Measurements from ENCODE around the gene MRPS6.

The MRPS6 gene

GRCh38 chr21:34100337-34100736 lies 27.0 kb downstream of the MRPS6 start:
- no peak for DNase-seq (ENCODE audit: low spot score)

DNA sequence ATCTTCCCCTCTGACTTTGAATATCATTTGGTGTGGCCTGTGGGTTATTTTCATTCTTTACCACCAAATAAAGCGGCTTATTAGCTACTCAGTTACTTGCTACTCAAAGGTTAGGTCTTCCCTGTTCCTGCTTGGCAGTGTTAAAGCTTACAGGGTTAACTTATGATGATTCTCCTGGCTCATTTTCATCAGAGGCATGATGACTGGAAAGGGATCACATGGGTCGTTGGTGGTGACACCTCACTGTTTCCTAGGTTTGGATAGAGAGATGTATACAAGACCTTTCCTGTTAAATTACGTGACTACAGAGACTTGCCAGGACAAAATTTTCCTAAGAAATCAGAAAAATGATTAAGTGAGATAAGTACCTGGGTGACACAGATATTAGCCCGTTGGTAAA lies 27.4 kb downstream of the MRPS6 start:
- DNase-seq (ENCODE audit: low spot score), result no peak

DNA sequence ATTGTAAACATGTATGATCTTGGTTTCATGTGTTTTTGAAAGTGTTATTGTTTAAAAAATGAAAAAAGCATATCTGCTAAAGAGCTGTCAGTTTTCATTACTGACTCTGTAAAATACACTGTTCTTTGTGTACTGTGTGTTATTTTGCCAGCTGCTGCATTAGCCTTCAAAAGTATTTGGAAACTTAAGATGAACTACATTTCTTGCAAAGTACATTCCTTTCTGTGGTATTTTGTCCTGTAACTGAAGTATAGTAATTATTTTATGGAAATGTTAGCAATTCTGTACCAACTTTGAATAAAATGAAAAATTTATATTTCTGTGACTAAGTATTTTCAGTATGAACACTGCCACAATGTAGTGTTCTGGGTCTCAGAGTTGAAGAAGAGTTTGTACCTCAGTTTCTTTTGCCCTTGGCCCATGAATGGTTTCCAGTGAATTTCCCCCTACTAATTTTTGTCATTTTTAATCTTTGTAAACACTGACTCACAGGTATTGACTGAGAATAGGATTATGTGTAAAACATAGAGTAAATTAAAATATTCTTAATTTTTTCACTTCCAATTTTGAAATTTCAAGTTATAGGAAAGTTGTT lies 32.7 kb downstream of the MRPS6 start:
- DNase-seq (ENCODE audit: low spot score), result no peak

GRCh38 chr21:34107606-34108005 lies 34.2 kb downstream of the MRPS6 start:
- DNase-seq (ENCODE audit: low spot score), result no peak

DNA sequence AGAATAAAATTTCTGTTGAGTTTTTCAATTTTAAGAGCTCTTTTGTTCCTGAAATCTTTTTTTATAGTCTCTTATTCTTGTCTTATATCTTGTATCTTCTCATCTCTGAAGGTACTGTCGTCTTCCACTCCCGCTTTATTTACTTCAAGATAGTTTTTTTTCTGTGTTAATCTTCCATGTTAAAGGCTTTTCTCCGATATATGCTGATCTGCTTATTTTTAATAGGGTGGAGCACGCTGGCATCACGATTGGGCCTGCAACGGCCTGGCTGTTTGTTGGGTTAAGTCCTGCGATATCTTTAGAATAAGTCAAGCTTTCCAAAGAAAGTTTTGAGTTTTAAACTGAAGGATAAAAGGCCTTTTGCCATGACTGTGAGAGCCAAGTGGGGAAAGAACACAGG lies 35.7 kb downstream of the MRPS6 start:
- no peak for DNase-seq (ENCODE audit: low spot score)

DNA sequence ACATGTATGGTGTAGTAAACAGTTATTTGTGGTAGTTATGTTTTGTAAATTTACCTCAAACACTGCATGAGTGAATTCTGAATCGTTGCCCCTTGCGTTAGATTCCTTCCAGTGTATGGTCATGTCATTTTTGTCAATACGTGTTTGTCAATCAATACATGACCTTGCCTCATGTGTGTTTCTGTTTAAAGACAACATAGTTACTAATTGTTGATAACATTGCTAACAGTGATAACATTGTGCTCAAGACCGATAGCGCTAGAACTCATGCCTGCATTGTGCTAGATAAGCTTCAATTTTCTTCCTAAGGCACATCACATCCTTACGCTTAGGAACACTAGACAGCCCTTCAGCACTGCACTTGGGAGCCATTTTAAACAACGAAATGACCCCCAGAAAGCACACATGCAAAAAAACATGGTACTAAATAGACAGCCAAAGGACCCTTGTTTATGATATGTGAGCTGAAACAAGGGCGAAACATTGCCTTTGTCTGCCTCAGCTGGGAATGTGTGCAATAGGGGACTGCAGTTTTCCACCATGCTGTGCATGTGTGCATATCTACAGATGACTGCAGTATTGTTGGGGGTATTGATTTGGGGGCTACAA lies 37.3 kb downstream of the MRPS6 start:
- no peak for DNase-seq (ENCODE audit: low spot score)

- DNase-seq (ENCODE audit: low spot score), result no peak
Observed at GRCh38 chr21:34112316-34113033, 39.1 kb downstream of the MRPS6 start.

DNA sequence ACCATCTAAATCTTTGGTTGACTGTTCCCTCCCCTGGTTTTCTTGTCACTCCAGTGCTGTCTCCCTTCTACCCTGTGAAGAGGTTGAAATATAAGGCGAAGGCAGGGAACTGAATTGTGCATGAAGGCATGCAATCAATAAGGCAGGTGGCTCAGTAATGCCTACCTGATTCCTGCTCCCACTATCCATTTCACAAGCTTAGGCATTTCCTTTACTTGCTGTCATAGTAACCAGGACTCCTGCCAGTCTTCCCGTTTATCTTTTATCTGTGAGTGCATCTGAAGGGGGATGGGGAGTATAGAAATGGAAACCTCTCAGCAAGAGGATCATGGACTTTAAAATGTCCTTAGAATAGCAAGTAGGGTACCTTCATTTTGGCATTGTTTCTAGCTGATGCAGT lies 40.5 kb downstream of the MRPS6 start:
- no peak for DNase-seq (ENCODE audit: low spot score)

- no peak for DNase-seq (ENCODE audit: low spot score)
Observed at GRCh38 chr21:34115160-34115559, 41.8 kb downstream of the MRPS6 start.

DNA sequence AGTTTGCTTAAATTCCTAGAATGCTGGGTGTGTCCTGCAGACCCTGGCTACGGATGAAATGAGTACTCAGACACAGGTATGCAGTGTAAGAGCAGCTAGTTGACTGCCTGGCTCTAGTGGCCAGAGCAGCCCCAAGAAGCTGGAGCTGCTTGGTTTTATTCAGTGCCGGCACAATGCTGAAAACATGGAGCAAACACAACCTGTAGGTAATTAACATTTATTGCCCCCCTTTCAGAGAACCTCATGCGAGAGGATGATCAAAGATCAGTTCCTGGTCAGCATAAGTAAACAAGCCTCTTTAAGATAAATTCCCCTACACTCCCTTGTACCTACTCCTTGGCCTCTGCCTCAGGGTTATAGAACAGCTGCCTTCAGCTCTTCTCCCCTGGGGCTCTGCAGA lies 43.2 kb downstream of the MRPS6 start:
- no peak for DNase-seq (ENCODE audit: low spot score)

DNA sequence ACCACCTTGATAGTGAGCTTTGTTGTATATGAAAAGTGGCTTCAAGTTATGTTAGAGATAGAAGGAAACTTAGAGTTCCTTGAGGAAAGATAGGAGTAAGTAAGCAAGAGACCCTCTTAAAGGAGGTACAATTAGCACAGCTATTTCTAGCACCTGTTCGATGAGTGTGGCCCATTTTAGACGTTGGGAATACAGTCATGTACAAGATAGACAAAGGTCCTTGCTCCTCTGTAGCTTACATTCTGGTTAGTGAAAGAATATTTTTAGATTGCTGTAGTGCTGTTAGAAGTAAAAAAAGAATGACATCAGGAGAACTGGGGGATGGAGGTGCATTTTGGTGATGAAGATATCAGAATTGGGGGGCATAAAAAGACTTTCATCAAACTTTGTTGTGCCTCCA lies 47.5 kb downstream of the MRPS6 start:
- DNase-seq (ENCODE audit: low spot score), result no peak

DNA sequence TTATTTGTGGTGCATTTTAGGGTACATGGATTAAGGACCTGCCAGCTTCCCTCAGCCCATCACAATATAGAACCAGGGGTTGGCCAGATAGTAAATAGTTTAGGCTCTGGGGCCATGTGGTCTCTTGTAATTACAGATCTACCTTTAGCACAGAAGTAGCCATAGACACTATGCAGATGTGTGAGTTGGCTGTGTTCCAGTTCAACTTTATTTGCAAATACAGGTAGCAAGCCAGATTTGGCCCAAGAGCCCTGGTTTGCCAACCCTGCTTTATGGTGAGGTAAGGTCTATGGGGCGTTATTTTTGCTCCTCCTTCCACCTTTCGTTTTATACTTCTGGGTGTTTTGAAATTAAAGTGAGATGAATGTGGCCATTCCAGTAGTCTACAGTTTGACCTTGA lies 48.7 kb downstream of the MRPS6 start:
- DNase-seq (ENCODE audit: low spot score), result no peak

GRCh38 chr21:34123609-34124008 lies 50.2 kb downstream of the MRPS6 start:
- DNase-seq (ENCODE audit: low spot score), result no peak

- DNase-seq (ENCODE audit: low spot score), result peak; percentile 42
Observed at GRCh38 chr21:34126269-34126668, 52.9 kb downstream of the MRPS6 start.

GRCh38 chr21:34126691-34127090 lies 53.3 kb downstream of the MRPS6 start:
- peak; percentile 33 for DNase-seq (ENCODE audit: low spot score)

GRCh38 chr21:34128124-34128523 lies 54.7 kb downstream of the MRPS6 start:
- no peak for DNase-seq (ENCODE audit: low spot score)

DNA sequence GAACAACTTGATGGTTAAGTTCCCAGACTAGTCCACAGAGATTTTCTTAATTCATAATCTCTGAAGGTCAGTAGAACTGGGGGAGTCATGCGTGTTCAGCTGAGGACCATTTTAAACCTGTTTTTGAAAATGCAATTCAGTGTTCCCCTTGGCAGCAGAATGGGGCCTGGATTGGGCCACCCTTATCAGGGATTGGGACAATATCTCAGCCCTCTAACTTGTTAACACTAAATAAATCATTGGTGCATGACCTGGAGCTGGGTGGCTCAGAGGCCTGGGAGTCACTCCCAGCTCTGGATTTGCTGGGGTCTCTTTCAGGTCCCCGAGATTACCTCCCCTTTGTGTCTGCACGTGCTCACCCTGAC lies 55.3 kb downstream of the MRPS6 start:
- DNase-seq (ENCODE audit: low spot score), result no peak

GRCh38 chr21:34129039-34129891 lies 55.9 kb downstream of the MRPS6 start:
- DNase-seq (ENCODE audit: low spot score), result peak; percentile 78

DNA sequence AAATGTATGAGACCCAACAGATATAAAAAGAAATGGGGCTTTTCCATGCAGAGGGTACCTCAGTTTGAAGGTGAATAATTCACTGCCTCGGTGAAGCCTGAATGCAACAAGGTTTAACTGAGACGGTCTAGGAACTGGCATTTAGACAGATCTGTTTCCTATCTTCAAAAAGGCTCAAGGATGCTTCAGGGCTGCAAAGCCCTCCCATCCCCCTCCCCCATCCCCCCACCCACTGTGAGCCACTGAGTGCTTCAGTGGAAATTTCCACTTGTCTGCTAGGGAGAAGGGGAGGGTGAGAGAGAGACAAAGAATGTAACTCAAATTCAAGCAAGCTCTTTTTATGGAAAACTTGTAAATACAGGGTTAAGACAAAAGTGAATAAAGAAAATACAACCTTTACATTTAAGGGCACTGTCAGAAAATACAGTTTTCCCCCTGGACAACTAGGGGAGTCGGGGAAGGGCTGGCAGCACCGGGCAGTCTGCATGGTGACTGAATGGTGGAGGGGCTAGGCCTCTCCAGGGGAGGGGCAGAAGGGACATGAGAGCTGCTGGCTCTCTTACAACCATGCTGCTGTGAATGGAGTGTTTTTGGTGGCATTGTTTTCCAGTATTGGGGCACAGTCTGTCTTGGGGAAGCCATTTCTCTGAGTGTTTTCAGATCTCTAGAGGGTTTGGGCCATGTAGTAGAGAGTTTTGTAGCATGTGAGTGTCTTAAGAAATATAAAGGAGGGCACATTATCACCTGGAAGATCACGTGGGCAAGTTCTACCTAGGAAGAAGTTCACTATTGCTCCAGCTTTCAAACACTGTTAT lies 56.7 kb downstream of the MRPS6 start:
- DNase-seq (ENCODE audit: low spot score), result no peak

DNA sequence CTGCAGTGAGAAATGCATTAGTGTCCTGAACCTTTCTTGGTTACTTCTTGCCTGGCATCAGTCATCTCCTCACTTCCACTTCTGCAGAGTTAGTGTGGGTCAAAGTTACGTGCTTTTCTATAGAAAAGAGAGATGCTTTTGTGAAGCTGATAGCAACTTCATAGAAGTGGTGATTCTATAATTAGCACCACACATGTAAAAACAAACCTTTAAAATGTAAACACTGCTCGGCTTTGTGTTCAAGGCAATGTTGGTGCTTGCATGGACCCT lies 57.3 kb downstream of the MRPS6 start:
- no peak for DNase-seq (ENCODE audit: low spot score)

DNA sequence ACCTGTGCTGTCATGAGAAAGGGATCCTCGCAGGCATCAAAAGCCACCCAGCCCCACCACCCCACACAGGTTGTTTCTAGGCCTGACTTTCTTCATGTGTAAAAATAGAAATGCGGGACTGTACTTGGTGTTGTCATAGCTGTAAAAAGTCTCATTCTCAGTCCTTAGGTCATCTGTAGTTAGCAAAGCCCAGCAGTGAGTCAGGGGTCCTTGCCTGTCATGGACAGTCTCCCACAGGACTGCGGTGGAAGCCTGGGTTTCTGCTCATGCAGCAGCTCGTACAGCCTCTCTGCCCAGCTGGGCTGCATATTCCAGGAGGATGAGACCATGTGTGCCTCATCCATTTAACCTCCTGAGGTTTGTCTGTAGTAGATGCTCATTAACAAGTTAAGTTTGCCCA lies 58.2 kb downstream of the MRPS6 start:
- no peak for DNase-seq (ENCODE audit: low spot score)

GRCh38 chr21:34132202-34132601 lies 58.8 kb downstream of the MRPS6 start:
- DNase-seq (ENCODE audit: low spot score), result no peak
